ENCODE data around the gene ST6GALNAC1. TPM values are rescaled to one million over a fixed set of nuclear protein-coding genes. Genes with fewer than 3 reads are reported as not detected.

ST6GALNAC1 gene
- total and polyA plus RNA-seq, 2 of the 4 experiments (the other 2 are of a cell fraction) = not detected

GRCh38 chr17:76681222-76682137 is 37.9 kb upstream of the ST6GALNAC1 start:
- ATAC-seq (ENCODE audit: low read depth) (peak; percentile 78), DNase-seq (peak; percentile 63)
- Histone ChIP-seq H2AK9ac (replicated peaks; ENCODE audit: low read depth, low read length, poor library complexity) (peak overlapping the region; percentile 77), H4K91ac (ENCODE audit: insufficient read depth, low read depth, low read length) (no peak overlapping the region), H3K56ac (ENCODE audit: extremely low read depth, insufficient read depth, low read length) (no peak overlapping the region), H3K9ac (ENCODE audit: low read depth, low read length) (no peak overlapping the region), H3K9me3 (ENCODE audit: control insufficient read depth, insufficient read depth, low read length) (no peaks in the 10 kb centered on the region), H3K14ac (replicated peaks; ENCODE audit: low read depth, low read length) (no peak overlapping the region), H3K4me1 (ENCODE audit: control insufficient read depth, insufficient read depth, low read length) (peaks cover 7% of the 10 kb centered on the region), H2BK15ac (ENCODE audit: low read depth, low read length) (no peak overlapping the region), H3K36me3 (ENCODE audit: control insufficient read depth, insufficient read depth, low read length) (peaks cover 60% of the 10 kb centered on the region), H3K18ac (ENCODE audit: low read depth, low read length) (no peak overlapping the region), H3K27me3 (ENCODE audit: control insufficient read depth, insufficient read depth, low read length) (no peaks in the 10 kb centered on the region), H3K27ac (ENCODE audit: insufficient read depth, low read length) (no peak overlapping the region), H3K9me1 (ENCODE audit: insufficient read depth, low read length) (no peaks in the 10 kb centered on the region), H4K5ac (ENCODE audit: low read depth, low read length) (no peak overlapping the region), H3K23ac (ENCODE audit: low read depth, low read length) (no peak overlapping the region), H2AK5ac (ENCODE audit: low read depth, low read length) (no peak overlapping the region), H2BK120ac (ENCODE audit: low read depth, low read length) (no peak overlapping the region), H4K20me1 (ENCODE audit: insufficient read depth, low read length) (peaks cover 27% of the 10 kb centered on the region), H3K4me2 (ENCODE audit: low read depth, low read length) (no peak overlapping the region), H2BK20ac (ENCODE audit: low read depth, low read length) (no peak overlapping the region), H2AFZ (replicated peaks; ENCODE audit: low read length, poor library complexity) (no peak overlapping the region), H3K4ac (ENCODE audit: low read depth, low read length) (no peak overlapping the region; the same call in 1 of the 2 replicates), H3K79me1 (ENCODE audit: low read depth in 1 of 2, low read length in 2 of 2) (peaks cover 0 to 53% of the 10 kb centered on the region in 2 experiments; a peak in 3 of 4 replicates), H3K4me3 (ENCODE audit: insufficient read depth, low read depth, low read length) (no peak overlapping the region), H2BK5ac (ENCODE audit: low read depth, low read length, poor library complexity, severe bottlenecking) (no peak overlapping the region), H4K8ac (ENCODE audit: low read depth in 2 of 2, low read length in 2 of 2) (no peak overlapping the region)
- intact Hi-C loops (cut with micrococcal nuclease) = loop anchor here (2.0 to 10.0 kb wide), 3 partner anchors 159 to 1923 kb away; no protein-coding TSS in a partner anchor
- CTCF ChIA-PET = interaction anchor here (0.6 to 1.8 kb wide), 5 partner anchors 10 to 159 kb away, joined by 3 to 6 read pairs (median 4); no protein-coding TSS in a partner anchor
- 71% methylated on average over 10 of the region's 16 CpGs; no CpG with 5 or more reads in 1 of the 2 experiments for WGBS, 2 experiments (ENCODE audit: extremely low coverage in 2 of 2, insufficient read length in 1 of 2)
- dilution Hi-C loops (cut with HindIII; ENCODE audit: low sequenced_read_pairs, unreplicated experiment) = no loop called here
- in situ Hi-C loops (cut with MboI; ENCODE audit: low sequenced_read_pairs) = no loop called here
- POLR2A ChIA-PET (ENCODE audit: unreplicated experiment) = no interaction called here
- BruUV-seq (replicated peaks) = no TSS peak
- TF ChIP-seq ELK1 (IDR thresholded peaks at IDR 0.05; ENCODE audit: borderline replicate concordance, low read depth, low read length) (no peak), RFX5 (IDR thresholded peaks at IDR 0.05; ENCODE audit: low read depth, low read length) (no peak), RCOR1 (IDR thresholded peaks at IDR 0.05; ENCODE audit: insufficient replicate concordance, low read length) (no peak), POLR2A (IDR thresholded peaks at IDR 0.05; ENCODE audit: low read depth, low read length) (peak; percentile 23; the same call in 1 of the 2 replicates), BHLHE40 (IDR thresholded peaks at IDR 0.05; ENCODE audit: low read depth, low read length) (no peak), MAFK (IDR thresholded peaks at IDR 0.05; ENCODE audit: low read depth, low read length) (no peak), CHD1 (IDR thresholded peaks at IDR 0.05; ENCODE audit: low read depth, low read length) (no peak), CTCF (conservative IDR thresholded peaks at IDR 0.05; ENCODE audit: low read depth, low read length) (peak; percentile 78), NFE2L2 (IDR thresholded peaks at IDR 0.05; ENCODE audit: low read depth, low read length) (no peak), RAD21 (IDR thresholded peaks at IDR 0.05; ENCODE audit: low read length) (peak; percentile 79), MXI1 (IDR thresholded peaks at IDR 0.05; ENCODE audit: borderline replicate concordance, low read depth, low read length) (no peak), SMC3 (IDR thresholded peaks at IDR 0.05; ENCODE audit: low read depth, low read length) (peak; percentile 71)
- TF ChIP-seq, protein P1, sequence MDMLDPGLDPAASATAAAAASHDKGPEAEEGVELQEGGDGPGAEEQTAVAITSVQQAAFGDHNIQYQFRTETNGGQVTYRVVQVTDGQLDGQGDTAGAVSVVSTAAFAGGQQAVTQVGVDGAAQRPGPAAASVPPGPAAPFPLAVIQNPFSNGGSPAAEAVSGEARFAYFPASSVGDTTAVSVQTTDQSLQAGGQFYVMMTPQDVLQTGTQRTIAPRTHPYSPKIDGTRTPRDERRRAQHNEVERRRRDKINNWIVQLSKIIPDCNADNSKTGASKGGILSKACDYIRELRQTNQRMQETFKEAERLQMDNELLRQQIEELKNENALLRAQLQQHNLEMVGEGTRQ (IDR thresholded peaks at IDR 0.05; ENCODE audit: low read depth, low read length) = no peak
